HUDEP-2 (cell line): Measurements from ENCODE around the gene COMMD3.

Source experiments
- DNase-seq, 76 experiments: peaks; one replicate each; lab custom pipeline; 2025; ENCODE audit not compliant: unreplicated experiment in 76 of 76; lab: John Stamatoyannopoulos, UW

Gene COMMD3

DNA sequence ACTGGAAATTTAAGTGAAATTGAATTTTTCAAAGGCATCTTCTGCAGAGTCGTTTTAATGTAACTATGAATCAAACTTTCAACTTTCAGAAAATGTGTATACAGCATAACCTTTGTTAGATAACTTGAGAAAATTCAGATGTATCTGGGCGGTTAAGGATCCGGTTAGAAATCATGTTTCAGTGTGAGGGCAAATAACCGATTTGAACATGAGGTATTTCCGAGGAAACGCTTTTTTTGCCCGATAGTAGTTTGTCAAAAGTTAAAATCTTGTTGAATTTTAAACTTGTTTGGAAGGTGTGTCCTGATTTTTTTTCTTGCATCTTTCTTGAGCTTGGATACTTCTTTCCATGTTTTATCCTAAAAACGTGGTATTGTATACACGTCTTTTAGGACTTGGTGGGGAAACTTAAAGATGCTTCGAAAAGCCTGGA is 3.4 kb downstream of the COMMD3 start:
- DNase-seq, result no peak

DNA sequence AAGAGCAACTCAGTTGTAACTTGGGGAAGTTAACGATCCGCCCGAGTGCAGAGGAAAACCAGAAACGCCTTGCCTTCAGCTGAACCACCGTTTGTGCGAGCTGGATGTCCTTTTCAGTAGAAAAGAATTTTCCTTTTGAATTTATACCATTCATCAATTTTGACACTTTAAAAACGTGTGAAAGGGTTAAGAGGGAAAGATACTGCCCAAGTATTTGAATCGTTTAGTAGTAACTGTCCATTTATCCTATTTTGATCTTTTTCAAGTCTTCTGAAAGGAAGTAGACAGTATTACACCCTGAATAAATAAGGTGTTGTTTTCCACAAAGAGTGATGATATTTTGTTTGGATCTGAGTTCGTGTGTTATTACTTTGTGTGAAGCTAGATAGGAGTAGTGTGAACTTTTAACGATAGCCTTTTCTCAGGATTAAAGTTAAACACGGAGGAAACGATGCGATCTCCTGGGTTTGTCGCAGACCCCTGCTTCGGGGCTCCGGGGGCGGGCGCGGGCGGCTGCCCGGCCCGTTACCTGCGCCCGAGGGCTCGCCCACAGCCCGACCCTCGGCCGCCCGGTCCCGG is 3.9 kb downstream of the COMMD3 start:
- DNase-seq, result peak in 12 of 76 experiments; percentile 1 to 46 (median 20)

DNA sequence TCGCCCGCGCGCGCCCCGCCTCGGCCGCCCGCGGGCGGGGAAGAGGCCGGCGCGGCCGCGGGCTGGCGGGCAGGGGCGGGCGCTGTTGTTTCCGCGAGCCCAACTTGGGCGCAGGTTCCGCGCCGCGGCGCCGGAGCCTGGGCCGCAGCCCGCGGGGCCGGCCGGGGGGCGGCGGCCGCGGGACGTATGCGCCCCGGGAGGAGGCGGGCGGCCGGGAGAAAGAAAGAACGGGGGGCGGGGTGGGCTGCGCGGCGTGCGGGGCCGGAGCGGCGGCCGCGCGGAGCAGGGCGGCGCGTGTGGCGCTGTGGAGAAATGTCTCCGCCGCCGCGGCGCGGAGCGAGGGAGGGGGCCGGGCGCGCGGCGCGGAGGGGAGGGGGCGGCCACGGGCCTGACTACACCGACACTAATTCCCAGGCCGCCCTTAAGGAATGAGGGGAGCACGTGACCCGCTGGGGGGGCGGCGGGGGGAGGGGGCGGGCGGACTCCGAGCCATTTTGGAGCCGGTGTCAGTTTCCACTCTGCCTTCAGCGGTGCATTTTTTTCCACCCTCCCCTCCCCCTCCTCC is 4.5 kb downstream of the COMMD3 start, which contains the start of gene BMI1:
TSS of gene BMI1 (plus strand) at position 509 of the 565 bp plus-strand sequence. CDS start 5,351 bp downstream, outside the sequence.
- peak in 71 of 76 experiments; percentile 8 to 81 (median 66) for DNase-seq

DNA sequence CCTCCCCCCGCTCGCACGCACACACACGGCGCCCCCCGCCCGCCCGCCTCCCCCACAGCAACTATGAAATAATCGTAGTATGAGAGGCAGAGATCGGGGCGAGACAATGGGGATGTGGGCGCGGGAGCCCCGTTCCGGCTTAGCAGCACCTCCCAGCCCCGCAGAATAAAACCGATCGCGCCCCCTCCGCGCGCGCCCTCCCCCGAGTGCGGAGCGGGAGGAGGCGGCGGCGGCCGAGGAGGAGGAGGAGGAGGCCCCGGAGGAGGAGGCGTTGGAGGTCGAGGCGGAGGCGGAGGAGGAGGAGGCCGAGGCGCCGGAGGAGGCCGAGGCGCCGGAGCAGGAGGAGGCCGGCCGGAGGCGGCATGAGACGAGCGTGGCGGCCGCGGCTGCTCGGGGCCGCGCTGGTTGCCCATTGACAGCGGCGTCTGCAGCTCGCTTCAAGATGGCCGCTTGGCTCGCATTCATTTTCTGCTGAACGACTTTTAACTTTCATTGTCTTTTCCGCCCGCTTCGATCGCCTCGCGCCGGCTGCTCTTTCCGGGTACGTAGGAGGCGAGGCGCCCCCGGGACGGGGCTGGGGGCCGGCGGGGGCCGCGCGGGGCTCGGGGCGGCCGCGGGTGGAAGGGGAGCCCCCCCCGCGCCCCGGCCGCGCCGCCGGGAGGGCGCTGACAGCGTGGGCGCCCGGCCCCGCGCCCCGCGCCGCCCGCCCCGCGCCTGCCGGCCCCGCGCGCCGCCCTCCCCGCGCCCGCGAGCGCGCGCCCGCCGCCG is 5.2 kb downstream of the COMMD3 start:
- DNase-seq, result peak in 67 of 76 experiments; percentile 16 to 77 (median 63)

DNA sequence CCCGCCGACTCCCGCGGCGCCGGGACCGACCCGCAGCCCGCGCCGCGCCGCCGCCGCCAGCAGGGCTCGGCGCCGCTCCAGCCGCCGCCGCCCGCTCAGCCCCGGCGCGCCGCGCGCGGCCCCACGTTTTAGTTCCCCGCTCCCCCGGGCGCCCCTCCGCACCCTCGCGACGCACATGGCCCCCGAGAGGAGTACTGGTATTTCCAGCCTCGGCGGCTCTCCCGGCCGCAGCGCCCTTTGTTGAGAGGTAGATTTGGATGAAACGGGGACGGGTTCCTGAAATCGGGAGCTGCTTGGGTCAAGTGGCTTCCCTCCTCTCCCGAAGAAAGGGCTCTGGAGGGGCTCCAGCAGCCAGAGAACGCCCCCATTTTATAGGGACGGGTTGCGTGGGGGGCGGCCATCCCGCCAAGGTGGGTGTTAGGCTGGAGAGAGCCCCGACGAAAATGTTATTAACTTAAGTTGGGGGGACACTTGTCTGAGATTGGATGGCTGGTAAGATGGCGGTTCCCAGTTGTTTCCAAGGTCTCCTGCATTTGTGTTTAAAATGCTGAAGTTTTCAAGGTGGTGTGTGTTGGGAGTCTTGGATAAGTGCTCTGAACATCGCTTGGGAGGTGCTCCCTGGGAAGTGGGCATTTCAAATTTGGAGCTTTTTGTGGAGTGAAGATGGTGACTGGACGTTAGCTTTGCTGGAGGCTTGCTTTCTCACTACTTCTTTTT is 5.9 kb downstream of the COMMD3 start:
- DNase-seq, result peak in 3 of 76 experiments; percentile 8 to 27 (median 23)

DNA sequence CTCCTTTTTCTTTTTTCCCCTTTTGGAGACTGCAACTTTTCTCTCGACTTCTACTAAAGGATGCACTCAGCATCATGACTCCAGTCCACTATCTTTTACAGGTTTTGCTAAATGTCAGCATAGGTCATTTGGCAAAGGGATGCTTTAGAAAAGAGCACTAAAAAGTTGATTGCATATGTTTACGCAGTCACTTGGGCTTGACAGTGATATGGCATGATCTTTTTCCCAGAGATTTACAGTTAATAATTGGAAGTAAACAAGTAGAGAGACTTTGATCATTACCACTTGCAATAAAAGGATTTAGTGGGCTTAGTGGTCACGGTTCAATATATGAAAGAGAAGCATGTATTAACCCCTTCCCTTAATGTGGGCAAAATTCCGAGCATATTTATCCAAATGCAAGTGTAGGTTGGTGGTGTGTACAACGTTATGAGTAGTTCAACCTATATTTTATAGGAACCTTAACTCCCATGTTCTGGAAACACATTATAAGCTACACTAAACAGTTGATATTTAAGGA is 6.5 kb downstream of the COMMD3 start:
- no peak for DNase-seq

DNA sequence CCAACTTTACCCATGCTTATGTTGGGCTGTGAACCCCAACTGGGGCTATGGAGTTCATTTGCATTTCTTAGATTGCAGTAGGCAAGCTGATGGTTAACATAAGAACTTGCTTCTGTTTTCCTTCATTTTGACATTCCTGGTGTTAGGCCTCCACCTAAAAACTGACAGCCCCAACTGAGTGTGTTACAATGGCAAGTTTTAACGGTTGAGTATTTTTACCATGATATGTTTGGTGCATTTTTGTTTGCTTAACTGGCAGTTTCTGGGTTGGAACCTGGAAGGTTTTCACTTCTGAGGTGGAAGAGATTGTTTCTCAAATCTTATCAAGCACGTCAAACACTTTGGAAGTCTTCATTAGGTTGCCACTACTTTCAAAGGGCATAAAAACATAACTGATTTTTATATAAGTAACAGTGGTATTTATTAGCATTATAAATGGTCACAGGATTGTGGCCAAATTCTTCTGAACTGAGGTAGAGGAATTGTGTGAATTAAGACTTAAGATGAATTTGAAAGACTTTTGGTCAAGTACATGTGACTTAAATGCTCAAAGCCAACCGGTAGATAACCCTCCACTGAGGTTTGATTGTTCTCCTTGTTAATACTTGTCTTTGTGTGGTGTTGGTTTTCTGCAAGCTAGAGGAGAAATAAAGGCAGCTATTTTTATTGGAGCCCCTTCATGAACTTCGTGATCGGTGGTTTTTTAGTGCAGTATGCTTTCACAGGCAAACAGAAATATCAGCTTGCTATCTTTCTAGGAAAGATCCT is 7.5 kb downstream of the COMMD3 start:
- DNase-seq, result no peak

DNA sequence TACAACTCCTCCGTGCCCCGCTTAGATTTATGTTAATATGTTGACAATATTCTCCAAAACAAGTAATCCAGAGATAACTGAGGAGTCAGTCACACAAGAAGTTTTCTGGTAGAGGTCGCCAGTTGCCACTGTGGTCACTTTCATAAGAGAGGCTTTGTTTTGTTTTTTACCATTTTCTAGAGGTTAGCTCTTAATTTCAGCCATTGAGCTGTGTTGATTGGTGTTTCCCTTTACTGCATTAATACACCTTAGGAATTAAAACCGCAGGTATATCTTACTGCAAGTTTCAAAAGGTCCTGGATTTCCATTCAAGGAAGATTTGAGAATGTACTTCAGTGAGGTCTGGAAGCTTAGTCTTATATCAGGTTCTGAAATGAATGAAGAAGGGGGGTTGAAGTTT is 8.2 kb downstream of the COMMD3 start:
- no peak for DNase-seq

DNA sequence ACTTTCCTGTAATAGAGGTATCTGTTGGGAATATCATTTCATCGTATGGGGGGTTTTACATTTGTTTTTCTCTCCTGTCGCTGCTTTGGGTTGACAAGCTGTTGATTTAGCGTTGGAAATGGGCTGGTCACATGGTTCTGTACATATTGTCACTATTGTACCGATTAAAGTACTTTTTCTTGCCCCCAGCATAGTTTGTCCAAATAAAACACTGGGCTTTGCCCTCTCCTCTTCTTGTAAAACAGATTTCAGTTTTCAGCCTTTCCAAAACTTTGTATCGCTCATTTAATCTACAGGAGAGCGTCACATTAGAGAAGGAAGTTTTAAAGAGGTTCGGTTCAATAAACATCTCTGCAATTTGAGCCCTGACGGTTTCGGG is 8.7 kb downstream of the COMMD3 start:
- no peak for DNase-seq

DNA sequence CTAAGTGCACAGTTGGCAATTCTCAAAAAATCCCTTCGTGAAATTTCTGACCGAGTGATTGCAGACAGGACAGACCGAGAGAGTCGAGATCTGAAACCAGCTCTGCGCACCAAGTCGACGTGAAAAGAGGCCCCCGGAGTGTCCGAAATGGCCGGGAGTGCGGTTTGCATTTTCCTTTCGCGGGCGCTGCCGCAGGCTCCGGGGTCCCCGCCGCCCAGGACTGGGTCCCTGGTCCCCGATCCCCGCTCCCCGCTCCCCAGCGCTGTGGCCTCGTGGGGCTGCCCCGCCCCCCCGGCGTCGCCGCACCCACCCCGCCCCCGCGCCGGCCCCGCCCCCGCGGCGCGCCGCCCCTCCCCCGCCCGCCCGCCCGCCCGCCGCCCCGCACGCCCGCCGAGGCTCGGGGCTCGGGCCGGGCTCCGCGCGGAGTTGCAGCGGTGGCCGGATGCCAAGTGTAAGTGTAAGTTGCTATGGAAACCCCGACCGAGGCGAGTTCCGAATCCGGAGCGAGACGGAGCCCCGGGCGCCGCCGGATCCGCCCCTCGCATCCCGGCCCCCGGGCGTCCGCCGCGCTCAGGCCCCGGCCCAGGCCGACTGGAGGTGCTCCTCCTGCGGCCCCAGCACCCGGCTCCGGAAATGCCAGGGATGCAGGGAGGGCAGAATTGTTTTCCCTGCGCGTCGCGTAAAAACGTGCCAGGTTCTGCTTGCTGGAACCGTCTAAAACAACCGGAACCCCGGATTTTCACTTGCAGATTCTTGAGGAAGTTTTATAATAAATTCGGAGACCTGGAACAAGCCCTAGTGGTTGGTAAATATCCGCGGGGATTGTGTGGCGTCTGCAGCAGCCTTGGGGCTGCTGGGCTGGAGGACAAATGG is 9.3 kb downstream of the COMMD3 start:
- peak in 34 of 76 experiments; percentile 11 to 60 (median 36) for DNase-seq

DNA sequence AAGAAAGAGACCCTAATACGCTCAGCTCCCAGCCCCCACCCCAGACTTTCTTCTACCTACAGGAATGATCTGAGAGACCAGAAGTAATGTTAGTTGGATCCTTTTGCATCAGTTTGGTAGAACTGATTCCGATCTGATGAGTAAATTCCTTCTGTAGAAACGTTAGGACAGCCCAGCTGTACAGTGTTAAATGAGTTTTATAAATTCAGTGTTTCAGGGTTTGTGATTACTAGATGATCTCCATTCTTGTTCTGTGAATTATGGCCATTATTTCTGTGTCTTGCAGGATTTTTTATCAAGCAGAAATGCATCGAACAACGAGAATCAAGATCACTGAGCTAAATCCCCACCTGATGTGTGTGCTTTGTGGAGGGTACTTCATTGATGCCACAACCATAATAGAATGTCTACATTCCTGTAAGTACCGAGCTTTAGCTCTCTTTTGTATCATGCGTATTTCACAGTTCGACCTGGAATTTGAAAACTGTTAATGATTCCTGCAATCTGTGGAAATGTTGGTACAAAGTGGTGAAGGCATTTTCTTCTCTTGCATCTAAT is 10.0 kb downstream of the COMMD3 start:
- no peak for DNase-seq

DNA sequence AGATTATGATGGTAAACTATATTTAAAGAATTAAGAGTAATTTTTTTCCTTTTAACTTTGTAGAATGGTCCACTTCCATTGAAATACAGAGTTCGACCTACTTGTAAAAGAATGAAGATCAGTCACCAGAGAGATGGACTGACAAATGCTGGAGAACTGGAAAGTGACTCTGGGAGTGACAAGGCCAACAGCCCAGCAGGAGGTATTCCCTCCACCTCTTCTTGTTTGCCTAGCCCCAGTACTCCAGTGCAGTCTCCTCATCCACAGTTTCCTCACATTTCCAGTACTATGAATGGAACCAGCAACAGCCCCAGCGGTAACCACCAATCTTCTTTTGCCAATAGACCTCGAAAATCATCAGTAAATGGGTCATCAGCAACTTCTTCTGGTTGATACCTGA is 13.0 kb downstream of the COMMD3 start:
- no peak for DNase-seq

DNA sequence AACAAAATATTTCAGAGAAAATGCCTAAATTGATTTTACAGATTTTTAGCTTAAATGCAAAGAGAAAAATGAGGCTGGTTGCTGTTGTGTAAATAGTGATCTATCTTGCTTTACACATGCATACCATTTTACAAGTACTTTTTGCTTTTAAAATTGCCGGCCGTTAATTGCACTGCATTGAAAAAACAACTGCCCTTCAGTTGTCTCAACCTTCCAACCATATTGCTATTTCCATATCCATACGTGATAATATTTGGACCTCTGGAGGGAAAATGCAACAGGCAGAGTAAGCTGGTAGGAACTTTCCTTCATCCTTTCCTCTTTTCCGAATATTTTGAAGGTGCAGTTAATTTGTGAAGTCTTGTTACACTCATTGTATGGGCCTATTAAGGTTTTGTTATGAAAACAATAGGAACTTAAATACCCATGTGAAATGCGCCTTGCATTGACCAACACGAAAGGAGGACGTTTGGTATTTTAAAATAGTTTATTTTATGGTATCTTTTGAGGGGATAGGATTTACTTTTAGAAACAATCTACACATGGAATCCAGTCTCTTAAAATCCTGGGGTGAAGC is 16.0 kb downstream of the COMMD3 start:
- no peak for DNase-seq

DNA sequence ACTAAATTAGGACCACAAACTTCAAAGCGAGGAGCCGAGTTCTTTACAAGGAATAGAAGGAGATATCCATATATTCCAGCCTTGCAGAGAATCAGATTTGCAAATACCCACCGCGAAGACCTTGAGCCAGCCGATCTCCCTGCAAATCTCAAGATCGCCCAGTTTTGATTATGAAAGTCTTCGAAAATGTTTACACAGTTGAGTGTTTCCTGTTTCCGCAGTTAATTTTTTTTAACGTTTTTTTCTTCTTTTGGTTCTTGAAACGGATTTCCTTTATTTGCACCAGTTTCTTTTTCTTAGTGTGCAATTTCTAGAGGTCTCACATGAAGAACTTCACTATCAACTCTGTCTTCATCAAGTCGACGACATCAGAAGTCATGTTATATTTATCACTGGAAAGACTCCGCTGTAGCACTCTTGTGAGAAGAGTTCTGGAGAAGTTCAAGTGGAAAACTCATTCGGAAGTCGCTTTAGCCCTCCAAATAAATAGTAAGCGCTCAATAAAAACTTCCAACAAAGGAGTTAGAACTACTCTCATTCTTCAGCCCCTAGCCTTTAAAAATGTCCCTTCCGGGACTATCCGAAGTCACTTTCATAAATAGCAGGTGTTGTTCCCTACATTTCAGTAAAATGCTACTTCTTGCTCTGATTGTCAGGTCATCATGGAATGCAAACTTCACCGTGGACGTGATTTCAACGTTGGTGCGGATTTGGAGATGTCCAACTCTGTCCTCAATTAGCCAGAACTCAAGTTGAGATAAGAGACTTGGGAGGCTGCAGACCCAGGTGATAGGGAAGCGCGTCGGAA is 17.2 kb downstream of the COMMD3 start:
- DNase-seq, result no peak

DNA sequence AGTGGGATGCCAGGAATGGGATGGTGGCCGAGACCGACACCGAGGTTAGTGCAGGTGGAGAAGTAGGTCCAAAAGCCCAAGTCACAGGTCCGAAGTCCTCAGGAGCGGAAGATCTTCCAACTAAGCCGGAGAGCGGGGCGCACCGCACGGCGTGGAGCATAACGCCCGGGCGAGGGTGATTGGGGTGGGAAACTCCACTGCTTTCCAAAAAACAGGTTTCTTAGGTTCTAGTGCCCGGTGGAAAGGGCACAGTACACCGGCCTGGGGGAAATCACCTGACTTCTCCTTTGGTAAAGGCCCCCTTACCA is 17.7 kb downstream of the COMMD3 start:
- no peak for DNase-seq

DNA sequence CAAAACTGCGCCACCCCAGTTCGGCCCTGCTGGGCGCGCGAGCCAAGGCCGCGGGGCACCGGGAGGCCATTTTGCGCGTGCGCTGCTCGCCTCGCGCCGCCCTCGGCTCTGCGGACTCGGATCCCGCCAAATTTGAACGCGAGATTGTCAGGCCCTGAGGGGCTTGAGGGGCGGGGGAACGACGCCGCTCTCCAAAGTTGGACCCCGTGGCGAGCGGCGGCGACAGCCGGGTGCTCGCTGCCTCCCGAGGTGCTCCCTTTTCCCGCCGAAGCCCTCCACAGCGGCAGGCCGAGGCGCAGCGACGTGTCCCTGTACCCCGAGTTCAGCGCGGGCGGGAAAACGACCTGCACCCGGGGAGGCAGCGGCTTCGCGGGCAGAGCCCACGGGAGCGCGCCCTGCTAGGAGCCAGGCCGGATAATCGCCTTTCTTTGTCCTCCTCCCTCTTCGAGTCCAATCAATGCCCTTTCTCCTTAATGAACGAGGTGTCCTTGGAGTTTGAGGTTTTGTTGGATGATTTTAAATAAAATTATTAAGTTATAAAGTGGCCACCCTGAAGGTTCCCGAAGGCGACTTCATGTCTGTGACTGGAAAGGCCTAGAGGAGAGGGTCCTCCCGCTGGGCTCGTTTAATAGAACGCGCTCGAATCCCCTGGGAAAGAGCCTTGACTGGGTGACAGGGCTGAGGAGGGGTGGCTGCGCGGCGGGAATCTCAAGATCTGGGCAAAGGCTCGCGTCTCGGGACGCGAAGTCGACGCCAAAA is 18.4 kb downstream of the COMMD3 start:
- DNase-seq, result peak in 2 of 76 experiments; percentile 16 to 45
